Ascending aorta (tissue), 2 donors: ENCODE measurements around the gene COX6B2. TPM values are rescaled to one million over a fixed set of nuclear protein-coding genes. Genes with fewer than 3 reads are reported as not detected.

Experiments
- DNase-seq, 2 donors: peaks; one replicate each; pipeline ENCODE4 v3.0.0-alpha.2; 2019; ENCODE audit warnings: low spot score in 2 of 2
- H3K27ac ChIP-seq, 2 donors: fragments of 200-600 bp; sonication (generic); one replicate each; pipeline ENCODE4 v1.5.1; 2016 to 2017; ENCODE audit warnings: mild to moderate bottlenecking in 1 of 2
- H3K27me3 ChIP-seq: fragments of 200-600 bp; sonication (generic); one replicate; pipeline ENCODE4 v1.5.1; 2017
- H3K36me3 ChIP-seq, 2 donors: fragments of 200-600 bp; sonication (generic); one replicate each; pipeline ENCODE4 v1.5.1; 2016
- H3K4me1 ChIP-seq, 2 donors: fragments of 200-600 bp; sonication (generic); one replicate each; pipeline ENCODE4 v1.5.1; 2016 to 2017; ENCODE audit warnings: mild to moderate bottlenecking in 1 of 2
- H3K4me3 ChIP-seq, 2 donors: fragments of 200-600 bp; sonication (generic); one replicate each; pipeline ENCODE4 v1.5.1; 2016 to 2017; ENCODE audit warnings: mild to moderate bottlenecking in 1 of 2
- H3K9me3 ChIP-seq, 2 donors: fragments of 200-600 bp; sonication (generic); one replicate each; pipeline ENCODE4 v1.5.1; 2016
- intact Hi-C: fragments of 100-400 bp; cut with DNase I; formaldehyde crosslinking; loops from one replicate; pipeline ENCODE4 v1.15.1; 2023
- total RNA-seq: library from RNA; depleted of rRNA; stranded (reverse); fragments of >200 nt; gene quantifications from one replicate; pipeline ENCODE4 v1.1.0, GENCODE V29; 2016
- TF ChIP-seq, protein P1 (sequence below), 3 experiments: fragments of 200-600 bp in 2 of 3; fragments of 450-650 bp in 1 of 3; sonication (generic) in 2 of 3; IDR thresholded peaks; one replicate each; pipeline ENCODE4 v1.5.1; 2016 to 2019; ENCODE audit warnings: antibody characterized with exemption in 3 of 3, mild to moderate bottlenecking in 1 of 3, moderate library complexity in 1 of 3

The COX6B2 gene
- total RNA-seq, 1 donor from 2014 or later: not detected

DNA sequence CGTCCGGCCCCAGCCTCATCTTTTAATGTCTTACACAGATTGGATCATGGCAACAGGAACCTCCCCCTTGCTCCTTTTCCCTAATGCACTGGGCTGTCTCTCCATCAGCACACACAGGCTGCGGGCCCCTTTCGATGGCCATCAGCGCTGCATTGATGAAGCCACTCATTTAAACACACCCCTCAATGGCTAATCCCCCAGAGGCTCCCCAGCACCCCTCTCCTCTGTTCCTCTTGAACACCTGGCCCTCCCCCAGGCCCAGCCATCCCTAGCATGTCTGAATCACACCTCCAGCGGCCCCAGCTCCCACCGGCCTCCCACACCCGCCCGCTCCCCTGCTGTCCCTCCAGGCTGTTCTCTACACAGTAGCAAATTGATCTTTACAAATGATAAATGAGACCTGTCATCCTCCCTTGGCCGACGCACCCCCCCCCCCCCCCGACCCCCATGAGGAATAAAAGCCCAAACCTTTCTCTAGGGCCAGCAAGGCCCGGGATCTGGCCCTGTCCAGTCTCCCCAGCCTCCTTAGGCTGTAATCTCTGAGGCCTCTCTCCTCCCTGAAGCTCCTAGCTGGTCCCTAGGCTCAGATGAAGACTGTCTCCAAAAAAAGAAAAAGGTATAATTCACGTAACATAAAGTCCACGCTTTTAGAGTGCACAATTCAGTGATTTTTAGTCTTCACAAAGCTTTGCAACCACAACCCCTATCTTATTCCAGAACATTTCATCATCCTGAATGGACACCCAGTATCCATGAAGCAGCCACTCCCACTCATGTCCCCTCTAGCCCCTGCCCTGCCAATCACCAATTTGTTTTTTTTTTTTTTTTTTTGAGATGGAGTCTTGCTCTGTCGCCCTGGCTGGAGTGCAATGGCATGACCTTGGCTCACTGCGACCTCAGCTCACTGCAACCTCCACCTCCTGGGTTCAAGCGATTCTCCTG is 38.6 kb upstream of the COX6B2 start:
- intact Hi-C loops: no loop called here
- peaks cover 2 to 9% of the 10 kb centered on the region in 2 donors for H3K4me1 ChIP-seq
- peaks cover 21 to 35% of the 10 kb centered on the region in 2 donors for H3K36me3 ChIP-seq
- no peak for DNase-seq
- TF ChIP-seq, protein P1, sequence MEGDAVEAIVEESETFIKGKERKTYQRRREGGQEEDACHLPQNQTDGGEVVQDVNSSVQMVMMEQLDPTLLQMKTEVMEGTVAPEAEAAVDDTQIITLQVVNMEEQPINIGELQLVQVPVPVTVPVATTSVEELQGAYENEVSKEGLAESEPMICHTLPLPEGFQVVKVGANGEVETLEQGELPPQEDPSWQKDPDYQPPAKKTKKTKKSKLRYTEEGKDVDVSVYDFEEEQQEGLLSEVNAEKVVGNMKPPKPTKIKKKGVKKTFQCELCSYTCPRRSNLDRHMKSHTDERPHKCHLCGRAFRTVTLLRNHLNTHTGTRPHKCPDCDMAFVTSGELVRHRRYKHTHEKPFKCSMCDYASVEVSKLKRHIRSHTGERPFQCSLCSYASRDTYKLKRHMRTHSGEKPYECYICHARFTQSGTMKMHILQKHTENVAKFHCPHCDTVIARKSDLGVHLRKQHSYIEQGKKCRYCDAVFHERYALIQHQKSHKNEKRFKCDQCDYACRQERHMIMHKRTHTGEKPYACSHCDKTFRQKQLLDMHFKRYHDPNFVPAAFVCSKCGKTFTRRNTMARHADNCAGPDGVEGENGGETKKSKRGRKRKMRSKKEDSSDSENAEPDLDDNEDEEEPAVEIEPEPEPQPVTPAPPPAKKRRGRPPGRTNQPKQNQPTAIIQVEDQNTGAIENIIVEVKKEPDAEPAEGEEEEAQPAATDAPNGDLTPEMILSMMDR (IDR thresholded peaks at IDR 0.05): no peak
- H3K9me3 ChIP-seq: no peaks in the 10 kb centered on the region
- no peak overlapping the region for H3K27ac ChIP-seq
- no peaks in the 10 kb centered on the region for H3K27me3 ChIP-seq
- H3K4me3 ChIP-seq: no peak overlapping the region

- Histone ChIP-seq H3K27ac (no peak overlapping the region), H3K36me3 (peaks cover 32 to 43% of the 10 kb centered on the region in 2 donors), H3K4me3 (no peak overlapping the region), H3K27me3 (no peaks in the 10 kb centered on the region), H3K4me1 (peaks cover 11 to 20% of the 10 kb centered on the region in 2 donors), H3K9me3 (no peaks in the 10 kb centered on the region)
- DNase-seq: no peak
- TF ChIP-seq, protein P1 (IDR thresholded peaks at IDR 0.05): no peak
- intact Hi-C loops: no loop called here
Measured at GRCh38 chr19:55391702-55392615, 37.4 kb upstream of the COX6B2 start.

- Histone ChIP-seq H3K9me3 (no peaks in the 10 kb centered on the region), H3K4me1 (peaks cover 11 to 26% of the 10 kb centered on the region in 2 donors), H3K36me3 (peaks cover 32 to 43% of the 10 kb centered on the region in 2 donors), H3K27ac (no peak overlapping the region), H3K27me3 (no peaks in the 10 kb centered on the region), H3K4me3 (no peak overlapping the region)
- TF ChIP-seq, protein P1 (IDR thresholded peaks at IDR 0.05): no peak
- intact Hi-C loops: no loop called here
- DNase-seq: no peak
Measured at GRCh38 chr19:55391191-55391670, 36.7 kb upstream of the COX6B2 start.

DNA sequence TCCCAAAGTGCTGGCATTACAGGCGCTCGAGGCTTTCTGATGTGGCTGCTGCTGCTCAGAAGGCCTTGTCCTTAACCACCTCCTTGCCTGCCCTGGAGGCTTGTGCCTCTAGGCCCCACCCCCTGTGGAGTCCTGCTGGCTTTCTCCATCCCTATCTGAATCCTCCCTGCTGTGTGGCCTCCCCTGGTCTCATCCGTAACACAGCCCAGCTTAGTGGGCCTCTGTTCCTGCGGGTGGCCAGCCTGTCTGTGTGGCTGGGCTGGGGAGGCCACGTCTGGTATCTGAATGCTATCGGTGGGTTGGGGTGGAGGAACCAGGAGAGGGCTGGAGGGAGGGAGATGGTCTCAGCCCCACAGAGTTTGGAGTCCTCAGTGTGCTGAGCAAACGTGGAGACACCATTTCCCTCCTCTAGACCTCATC is 36.0 kb upstream of the COX6B2 start:
- no peaks in the 10 kb centered on the region for H3K9me3 ChIP-seq
- DNase-seq: no peak
- H3K27ac ChIP-seq: no peak overlapping the region
- H3K36me3 ChIP-seq: peaks cover 32 to 43% of the 10 kb centered on the region in 2 donors
- H3K27me3 ChIP-seq: no peaks in the 10 kb centered on the region
- no peak overlapping the region for H3K4me3 ChIP-seq
- intact Hi-C loops: no loop called here
- TF ChIP-seq, protein P1 (IDR thresholded peaks at IDR 0.05): no peak
- peaks cover 11 to 26% of the 10 kb centered on the region in 2 donors for H3K4me1 ChIP-seq
